ENCODE measurements around the gene MLLT3.

Gene MLLT3

DNA sequence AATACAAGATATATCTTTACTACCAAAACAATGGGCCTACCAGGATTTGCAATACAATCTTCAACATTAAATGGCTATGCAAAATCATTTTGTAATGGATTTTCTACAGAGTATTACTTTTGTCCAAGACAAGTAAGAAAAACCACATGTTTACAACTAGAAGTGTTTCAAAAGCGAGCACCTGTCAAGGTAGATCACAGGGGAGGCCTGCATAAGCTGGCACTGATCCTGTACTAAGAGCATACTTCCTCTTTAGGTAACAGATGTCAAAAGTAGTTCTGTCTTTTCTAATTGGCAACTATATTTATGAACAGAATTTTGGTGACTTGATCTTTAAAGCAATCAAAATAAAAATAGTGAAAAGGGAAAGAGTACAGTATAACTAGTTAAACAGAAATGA, 249.0 kb downstream of the MLLT3 start:
- no peak for DNase-seq

DNA sequence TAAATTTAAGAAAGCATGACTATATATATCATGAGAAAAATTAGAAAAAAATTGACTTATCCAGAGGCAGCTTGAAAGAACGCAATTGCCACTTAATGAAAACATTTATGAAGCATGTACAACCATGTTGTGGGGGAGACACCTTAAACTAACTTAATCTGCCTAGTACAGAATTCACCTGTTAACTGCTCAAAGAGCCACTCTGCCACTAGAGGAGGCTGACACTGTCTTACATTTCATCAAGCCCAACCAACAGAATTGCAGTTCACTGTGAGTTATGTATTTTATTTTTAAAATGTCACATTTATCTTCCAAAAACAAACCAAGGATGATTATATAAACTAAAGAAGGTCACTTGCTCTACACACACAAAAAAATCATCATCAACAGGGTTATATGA, 252.9 kb downstream of the MLLT3 start:
- no peak for DNase-seq

DNA sequence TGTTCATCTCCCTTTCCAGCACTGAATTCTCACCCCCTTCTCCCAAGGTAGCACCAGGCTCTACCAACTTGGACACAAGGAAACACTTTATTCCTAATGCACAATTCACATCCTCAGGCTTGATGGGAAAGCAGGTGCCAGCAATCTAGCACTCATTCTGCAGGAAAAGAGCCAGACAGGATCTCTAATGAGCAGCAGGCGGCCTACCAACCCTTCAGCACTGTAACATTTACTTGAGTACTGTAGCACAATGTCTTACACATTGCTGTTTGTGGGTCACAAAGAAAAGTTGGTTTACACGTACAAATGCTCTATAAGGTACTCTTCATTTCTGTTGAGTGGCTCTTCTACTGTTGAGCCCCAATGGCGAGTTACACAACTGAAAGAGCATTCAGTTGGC, 254.4 kb downstream of the MLLT3 start:
- DNase-seq, result no peak

DNA sequence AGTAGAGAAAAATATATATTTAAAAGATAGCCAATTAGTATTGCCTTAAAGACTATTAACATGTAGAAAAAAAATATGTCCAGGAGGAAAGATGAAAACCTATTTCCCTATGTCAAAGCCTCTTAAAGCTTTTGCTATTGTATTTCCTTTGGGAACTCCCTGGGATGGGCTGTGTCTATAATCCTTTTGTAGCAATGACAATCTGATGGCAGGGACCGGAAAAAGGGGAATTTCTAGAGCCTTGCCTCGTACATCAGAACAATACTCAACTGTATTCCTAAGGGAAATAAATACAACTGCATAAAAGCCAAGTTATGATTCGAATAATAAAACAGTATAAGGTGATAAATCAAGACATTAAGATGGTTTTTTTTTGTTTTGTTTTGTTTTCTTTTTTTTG, 257.3 kb downstream of the MLLT3 start:
- no peak for DNase-seq

DNA sequence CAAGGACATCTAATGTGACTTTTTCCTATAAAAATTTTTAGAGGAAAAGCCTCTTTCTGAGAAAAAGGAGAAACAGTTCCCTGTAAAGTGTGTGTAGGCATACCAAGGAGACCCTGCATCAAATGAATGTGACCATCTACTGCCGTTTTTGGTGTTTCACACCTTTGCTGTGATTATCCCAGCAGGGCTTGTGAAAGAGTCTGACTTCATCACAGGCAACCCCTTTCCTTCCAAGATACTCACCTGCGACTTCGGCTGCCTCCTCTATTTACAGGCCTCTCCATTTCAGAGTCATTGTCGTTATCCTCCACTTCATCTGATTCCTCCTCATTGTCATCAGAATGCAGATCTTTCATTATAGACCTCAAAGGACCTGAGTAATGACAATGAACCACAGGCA, 259.1 kb downstream of the MLLT3 start:
- DNase-seq, result no peak

DNA sequence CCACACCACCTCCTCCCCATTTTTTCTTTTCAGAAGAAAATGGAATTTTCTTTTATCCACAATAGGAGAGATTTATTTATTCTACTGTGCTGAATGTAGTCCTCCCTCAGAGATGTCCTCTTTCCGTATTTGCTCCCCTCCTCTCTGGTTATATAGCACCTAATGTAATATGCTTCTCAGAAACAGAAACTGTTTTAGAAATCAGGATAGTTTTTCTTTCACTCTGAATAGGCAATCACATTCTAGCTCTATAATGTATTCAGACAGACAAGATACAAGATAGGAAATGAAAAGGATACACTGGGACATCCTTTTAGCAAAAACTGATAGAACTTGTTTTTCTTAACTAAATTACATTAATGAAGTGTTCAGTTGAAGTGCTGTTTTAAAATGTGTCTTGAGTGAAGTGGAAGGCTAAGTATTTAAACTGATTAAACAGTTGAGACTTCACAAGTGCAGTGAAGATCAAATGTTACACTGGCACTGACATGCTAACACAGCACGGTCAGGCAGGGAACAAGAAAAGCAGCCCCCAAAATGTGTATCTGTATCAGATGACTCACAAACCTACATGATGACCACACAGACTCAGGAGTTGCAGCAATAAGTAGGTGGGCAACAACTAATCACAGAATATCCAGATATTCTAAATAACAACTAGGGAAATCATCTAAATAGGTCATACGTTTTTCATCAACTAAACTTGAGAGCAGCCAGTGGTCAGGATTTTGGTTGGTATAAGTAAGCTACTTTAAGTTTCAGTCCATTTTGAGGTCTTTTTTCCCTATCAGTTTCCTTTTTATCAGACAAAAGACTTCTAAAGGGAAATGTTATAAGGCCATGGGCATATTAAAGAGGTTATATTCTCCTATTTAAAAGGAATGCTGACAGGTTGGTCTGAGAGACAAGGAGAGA, 260.4 kb downstream of the MLLT3 start:
- no peak for DNase-seq

DNA sequence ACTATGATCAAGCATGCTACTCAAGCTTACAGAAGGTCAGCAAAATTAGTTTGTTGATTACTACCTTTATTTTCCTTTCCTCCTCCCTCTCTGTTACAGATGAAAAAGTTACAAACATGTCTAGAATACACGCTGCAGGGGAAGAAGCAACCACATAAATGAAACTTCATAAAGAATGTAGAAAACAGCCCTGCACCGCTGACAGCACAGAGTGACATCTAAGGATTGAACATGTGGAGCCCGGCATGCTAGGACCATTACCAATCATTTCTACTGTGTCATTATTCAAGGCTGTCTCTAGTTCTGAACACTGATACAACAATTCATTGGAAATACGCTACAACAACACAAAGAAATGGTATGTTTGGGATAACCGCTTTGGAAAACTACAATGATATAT, 261.1 kb downstream of the MLLT3 start:
- no peak for DNase-seq

DNA sequence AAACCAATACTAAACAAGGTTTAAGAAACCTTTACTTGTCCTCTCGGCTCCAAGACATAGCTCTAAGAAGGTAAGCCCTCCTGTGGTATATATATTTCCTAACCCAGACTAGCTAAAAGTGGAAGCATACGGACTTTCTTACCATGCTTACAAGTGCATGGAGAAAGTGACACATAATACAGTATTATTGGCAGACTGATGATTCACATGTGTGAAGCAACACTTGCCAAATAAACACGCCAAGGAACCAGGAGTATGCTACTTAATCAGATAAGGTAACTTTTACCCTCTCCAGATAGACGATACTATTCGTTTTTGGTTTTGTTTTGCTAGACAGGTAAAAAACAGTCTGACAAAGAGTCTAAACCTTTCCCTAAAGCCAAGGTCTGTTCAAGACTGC, 264.1 kb downstream of the MLLT3 start:
- no peak for DNase-seq

DNA sequence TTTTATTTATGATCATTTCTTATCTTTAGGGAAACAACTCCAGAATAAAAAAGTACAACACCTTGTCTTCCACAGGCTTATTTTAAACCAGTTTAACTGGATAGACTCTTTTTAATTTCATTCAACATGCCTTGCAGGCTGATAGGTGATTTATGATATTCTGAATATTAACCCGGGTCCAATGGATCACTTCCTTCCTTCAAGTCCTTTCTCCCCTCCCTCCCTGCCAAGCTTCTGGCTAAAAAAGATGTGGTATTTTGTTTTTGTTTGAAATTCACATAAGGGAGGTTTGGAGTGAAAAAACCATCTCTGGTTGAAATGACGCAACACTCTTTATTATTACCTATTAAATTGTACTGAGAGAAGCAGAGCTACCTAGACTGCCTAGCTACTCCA, 265.3 kb downstream of the MLLT3 start:
- DNase-seq, result no peak

DNA sequence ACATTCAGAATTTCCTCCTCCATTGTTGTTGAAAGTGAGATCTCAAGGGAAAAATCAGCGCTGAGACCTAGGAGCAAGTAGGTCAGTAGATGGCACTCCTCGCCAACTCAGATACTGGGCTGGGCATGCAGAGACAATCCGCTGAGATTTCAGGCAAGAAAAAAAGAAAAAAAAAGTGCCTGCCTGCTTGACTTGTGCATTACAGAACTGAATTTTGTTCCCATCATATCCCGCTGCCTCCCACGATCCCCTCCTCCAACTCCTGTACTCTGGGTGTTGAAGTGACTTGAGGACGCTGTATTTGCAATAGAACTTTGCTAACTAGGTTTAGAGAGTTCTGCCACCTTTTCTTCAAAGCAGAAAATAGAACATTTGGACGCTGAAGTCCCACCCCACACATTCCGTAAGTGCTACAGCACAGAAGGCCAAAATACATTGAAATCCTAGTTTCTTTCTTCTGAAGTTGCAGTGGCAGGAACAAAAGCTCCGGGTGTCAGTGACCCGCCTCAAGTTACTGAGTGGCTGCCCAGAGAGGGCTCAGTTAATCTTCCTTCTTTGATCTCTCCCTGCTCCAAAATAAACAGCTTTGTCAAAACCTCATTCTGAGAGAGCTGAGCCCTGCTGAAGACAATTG, 265.8 kb downstream of the MLLT3 start:
- DNase-seq, result peak; percentile 45

DNA sequence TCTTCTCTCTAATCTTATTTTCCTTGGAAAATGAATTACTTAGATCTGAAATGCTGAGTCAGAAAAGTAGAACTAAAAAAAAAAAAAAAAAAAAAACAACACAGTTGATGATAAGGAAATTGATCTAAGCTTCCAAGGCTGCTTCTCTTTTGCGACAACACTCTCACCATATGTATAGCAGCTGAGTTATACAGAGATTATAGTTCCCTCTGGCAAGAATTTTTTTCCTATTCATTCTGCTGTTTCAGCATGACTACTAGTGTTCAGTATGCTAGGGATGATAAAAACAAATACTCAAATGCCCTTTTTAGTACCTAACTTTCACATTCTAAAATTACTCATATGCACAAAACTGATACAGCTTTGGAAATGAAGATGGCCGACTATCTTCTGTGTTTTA, 267.3 kb downstream of the MLLT3 start:
- no peak for DNase-seq

DNA sequence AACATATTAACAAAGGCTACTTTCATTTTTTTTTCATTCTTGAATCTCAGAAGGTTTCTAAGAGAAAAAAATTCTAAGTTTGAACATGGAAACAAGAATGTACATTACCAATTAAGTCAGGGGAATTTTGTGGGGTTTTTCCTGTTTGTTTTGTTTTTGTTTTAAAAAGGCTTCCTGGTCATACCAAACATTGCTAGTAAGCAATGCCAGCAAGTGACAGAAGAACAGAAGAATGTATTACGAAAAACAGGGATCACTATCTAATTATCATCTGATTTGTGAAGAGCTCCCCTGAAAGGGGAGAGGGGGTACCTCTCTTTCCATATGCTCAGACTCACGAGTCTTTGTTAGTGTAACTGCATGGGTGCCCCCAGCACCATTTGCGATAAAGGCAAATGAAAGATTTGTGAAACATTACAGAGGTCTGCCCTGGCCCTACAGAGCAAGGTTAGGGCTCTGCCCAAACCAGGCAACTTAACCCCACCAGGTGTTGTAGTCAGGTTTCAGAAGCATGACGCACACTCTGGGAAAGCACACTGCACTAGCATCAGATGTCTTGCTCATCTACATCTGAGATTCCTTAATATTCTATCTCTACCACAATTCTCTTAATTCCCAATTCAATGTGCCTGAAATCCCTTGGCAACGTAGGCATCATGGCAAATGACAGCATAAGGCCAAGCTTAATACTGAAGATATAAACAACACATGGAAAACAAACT, 268.2 kb downstream of the MLLT3 start:
- DNase-seq, result no peak

DNA sequence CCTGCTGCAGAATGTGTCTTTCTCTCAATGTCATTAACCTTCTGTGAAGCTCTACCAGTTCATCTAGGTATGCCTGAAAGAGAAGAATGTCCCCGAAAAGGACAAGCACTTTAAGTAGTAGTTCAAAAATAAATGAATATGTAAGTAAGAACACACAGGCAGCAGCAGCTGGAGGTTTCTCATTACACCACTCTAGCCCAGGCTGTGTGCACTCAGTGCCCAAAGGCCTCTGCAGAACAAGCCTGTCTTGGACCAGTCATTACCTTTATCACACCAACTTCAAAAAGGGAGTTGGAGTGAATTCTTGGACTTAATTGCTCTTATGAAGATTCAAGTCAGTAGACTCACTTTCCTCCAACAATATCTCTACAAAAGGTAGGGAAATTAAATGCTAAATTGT, 268.8 kb downstream of the MLLT3 start:
- DNase-seq, result no peak

DNA sequence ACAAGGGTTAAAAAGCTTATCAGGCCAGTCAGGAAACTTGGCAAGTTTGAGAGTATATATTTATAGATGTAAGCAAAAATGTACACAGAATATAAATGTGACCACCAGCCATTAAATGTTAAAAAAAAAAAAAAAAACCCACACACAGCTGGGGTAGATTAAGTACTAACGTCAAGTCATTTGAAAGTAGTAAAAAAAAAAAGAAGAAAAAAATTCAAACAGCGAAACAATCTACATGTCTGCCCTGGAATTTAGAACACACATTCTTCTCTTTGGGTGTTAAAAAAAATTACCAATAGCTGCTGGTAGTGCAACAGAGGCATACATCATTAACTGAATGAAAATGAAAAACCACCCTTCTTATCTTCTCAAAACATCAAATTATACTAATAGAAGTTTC, 269.7 kb downstream of the MLLT3 start:
- DNase-seq, result no peak

DNA sequence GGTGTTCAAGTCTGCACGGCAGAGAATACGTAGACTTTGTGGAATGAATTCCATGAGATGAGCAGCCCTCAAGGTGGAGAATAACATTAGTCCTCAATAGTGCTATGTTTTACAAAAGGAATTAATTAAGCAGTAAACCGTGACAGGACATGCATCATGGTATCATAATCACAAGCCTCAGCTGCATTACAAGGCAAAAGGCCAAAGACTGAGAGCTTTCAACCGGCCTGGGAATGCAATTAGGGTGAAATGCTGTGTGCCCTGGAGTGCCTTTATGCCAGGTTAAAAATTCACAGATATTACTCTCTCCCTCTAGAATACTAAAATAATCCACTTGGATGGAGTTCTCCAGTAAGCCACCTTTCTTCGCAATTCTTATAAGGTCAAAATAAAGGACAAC, 270.6 kb downstream of the MLLT3 start:
- DNase-seq, result no peak

DNA sequence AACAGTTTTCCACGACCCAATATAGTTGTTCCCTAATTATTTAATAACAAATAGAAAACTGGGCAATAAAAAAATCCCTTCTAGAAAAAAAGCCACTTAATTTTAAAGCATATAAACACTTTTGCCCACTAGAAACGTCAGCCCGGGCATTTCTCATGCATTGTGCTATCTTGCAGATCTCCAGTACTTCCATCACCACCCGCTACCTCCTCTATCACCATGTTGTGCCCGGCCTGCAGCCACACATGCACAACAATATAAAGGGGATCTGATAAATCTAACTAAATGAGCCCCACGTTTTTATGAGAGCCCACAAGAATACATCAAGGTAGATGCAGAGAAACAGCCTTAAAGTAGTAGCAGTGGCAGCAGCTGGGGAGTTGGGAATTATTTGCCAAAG, 272.7 kb downstream of the MLLT3 start:
- DNase-seq, result no peak

DNA sequence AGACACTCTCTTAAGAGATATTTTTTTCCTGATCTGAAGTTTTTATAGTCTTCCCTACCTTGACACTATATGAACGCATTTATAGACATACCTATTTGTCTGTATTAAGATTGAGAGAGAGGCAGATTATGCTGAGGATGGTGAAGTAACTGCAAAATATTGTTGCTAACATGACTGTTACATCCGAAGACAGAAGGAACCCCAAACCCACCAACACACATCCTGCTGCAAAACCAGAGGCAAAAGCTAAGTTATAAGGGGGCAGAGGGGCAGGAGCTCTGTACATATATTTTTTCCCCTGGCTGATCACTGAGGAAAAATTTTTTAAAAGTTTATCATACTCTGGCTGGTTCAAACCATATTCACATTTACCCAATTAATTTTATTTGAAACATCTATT, 279.0 kb downstream of the MLLT3 start:
- DNase-seq, result no peak

DNA sequence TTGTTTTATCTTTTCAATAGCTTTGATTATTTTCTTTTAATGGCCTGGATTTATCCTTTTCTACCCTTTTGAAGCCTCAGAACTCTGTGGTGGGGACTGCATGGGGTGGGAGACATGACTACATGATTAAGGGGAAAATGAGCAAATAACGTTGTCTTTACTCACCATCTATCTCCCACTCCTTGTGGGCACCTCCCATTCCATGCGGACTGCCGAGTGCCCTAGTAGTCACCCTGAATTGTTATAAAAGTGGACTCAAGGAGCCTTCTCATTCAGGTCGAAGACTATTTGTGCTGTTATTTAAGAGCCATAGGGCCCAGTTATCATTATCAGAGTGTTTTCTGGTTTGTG, 281.8 kb downstream of the MLLT3 start:
- DNase-seq, result no peak

DNA sequence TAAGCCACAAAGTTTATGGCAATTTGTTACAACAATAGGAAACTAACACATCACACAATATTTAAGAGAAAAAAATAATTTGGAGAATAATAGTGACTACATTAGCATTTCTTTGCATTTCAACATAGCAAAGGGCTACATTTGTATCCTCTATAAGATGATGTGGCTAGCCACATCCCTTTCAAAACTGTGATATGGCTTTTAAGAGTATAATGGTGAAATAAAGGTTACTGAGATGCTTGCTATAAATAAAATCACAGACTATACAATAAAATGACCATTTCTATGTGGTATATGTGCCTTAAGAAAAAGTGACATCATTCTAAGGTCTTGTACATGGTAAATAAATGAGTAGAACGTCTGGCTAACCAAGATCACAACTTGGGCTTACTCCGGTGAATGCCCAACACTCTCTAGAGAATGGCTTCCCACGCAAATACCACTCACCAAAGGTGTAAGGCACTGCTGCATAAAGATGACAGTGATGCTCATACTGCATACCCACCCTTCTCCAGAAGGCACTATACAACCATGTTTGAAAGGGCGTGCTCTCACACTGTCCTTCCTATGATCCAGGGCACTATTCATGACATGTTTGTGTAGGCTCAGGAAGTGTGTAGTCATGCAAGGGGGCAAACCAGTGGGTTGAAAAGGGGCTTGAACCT, 286.5 kb downstream of the MLLT3 start:
- no peak for DNase-seq

DNA sequence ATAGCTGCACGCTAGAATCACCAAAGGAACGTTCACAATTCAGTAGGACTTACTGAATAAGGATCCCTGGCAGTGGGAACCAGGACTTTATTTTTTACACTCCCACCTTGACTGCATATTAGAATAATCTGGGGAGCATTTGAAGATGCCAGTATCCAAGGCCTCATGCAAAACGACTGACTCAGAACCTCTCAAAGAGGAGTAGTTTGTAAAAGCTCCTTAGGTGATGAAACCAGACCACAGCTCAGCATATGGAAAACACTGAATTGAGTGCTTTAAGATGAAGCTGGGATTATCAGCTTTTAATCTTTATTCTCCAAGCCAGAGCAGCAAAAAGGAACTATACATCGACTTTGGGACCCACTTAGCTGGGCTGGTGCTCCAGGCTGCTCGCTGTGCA, 288.3 kb downstream of the MLLT3 start:
- no peak for DNase-seq

DNA sequence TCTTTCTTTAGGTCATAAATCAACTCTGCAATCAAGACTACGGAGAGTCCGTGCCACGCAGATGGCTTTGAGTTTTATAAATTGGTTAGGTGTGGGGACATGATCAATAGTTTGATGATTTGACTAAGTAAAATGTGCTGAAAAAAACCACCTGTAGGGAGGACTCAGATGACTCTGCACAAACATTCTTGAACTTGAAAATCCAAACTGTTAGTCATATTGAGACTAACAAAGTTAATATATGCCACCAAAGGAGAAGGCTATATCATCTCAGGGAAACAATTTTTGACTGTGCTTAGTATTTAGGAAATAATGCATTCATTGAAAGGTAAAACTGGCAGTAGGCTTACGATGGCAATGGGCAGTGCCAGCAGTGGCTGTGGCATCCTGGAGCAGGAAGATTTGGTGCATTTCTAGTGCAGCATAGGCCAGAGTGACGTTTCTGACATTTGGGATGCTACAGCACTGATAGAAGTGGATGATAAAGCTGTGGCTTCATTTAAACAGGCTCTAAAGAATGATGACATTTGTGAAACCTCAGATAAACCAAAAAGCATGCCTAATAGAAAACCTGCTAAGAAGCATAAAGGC, 291.1 kb downstream of the MLLT3 start:
- no peak for DNase-seq

DNA sequence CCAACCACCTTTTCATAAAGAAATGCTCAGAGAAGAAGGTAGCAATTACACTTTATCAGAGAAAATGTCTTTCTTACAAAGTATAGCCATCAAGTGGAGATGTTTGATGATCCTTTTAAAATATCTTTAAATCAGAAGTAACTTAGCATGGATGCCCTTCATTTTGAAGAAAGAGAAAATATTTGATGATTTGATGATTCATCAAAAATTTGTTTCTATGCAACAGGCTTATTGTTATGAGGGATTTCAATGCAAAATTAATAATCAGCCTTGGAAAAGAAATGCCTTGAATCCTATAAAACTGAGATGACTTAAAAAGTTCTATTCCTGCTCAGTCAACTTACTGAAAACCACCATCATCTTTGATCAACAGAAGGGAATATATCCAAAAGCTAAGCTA, 291.6 kb downstream of the MLLT3 start:
- DNase-seq, result no peak

DNA sequence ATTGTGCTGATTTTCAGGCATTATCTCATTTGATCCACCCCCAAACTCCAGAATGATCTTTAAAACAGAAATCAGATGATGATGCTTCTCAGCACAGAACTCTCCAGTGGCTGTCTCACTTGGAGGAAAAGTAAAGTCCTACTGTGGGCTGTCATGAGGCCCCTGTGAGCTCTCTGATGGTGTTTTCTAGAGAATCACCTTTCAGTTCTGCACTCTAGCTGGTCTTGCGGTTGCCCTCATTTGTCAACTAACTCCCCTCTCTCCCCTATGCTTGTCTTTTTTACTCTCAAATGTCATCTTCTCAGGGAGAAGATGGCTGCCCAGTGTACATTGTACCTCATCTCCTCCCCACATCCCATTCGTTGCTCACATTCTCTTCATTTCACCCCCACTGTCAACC, 295.8 kb downstream of the MLLT3 start:
- DNase-seq, result no peak
